Caco-2 (cell line): ENCODE measurements around the gene KCNC4. TPM values are rescaled to one million over a fixed set of nuclear protein-coding genes. Genes with fewer than 3 reads are reported as not detected.
A peak's percentile ranks its signal among the peaks of the same experiment; 100 is the strongest.

Experiments
- BruUV-seq: library from RNA; stranded (reverse); fragments of 400-500 nt; replicated peaks from 2 replicates; lab custom pipeline; 2021; lab: Mats Ljungman, UMichigan
- CTCF ChIA-PET: fragments of 300-600 bp; sonication (Branson Sonifier 250); formaldehyde crosslinking; loops from one replicate; lab custom pipeline; 2022; ENCODE audit warnings: antibody characterized with exemption; lab: Charles Lee
- POLR2A ChIA-PET: fragments of 300-600 bp; sonication (Branson Sonifier 250); formaldehyde crosslinking; loops from one replicate; lab custom pipeline; 2022; ENCODE audit warnings: antibody characterized with exemption; lab: Charles Lee
- DNase-seq, 2 experiments: peaks; one replicate each; pipeline versions ENCODE4 v3.0.0 to v3.0.0-alpha.2; 2020 to 2022
- H3K27me3 ChIP-seq: replicated peaks from 2 replicates; pipeline ENCODE4 v1.6.0; 2011; ENCODE audit warnings: low read length; ENCODE audit not compliant: control insufficient read depth, insufficient read depth
- H3K36me3 ChIP-seq: 2 replicates; pipeline ENCODE4 v1.5.1; 2011; ENCODE audit warnings: low read length; ENCODE audit not compliant: control insufficient read depth, insufficient read depth
- H3K4me1 ChIP-seq: fragments of 250-450 bp; sonication (Bioruptor Pico); 2 replicates; pipeline ENCODE4 v1.5.1; 2020; ENCODE audit warnings: mild to moderate bottlenecking
- H3K4me3 ChIP-seq: 2 replicates; pipeline ENCODE4 v1.5.1; 2011; ENCODE audit warnings: low read depth, mild to moderate bottlenecking, control low read depth, low read length
- H3K9me3 ChIP-seq: fragments of 250-450 bp; sonication (Bioruptor Pico); 2 replicates; pipeline ENCODE4 v1.5.1; 2020; ENCODE audit warnings: mild to moderate bottlenecking, moderate library complexity
- H3K27ac Mint-ChIP-seq: one replicate; pipeline ENCODE4 v1.8.0; 2022; ENCODE audit warnings: mixed read lengths; ENCODE audit not compliant: unreplicated experiment
- H3K27me3 Mint-ChIP-seq: one replicate; pipeline ENCODE4 v1.8.0; 2022; ENCODE audit warnings: mixed read lengths; ENCODE audit not compliant: insufficient read depth, unreplicated experiment
- H3K36me3 Mint-ChIP-seq: one replicate; pipeline ENCODE4 v1.8.0; 2022; ENCODE audit warnings: mild to moderate bottlenecking, mixed read lengths; ENCODE audit not compliant: insufficient read depth, unreplicated experiment
- H3K4me1 Mint-ChIP-seq: one replicate; pipeline ENCODE4 v1.8.0; 2022; ENCODE audit warnings: low read depth, mixed read lengths; ENCODE audit not compliant: unreplicated experiment
- H3K4me3 Mint-ChIP-seq: one replicate; pipeline ENCODE4 v1.8.0; 2022; ENCODE audit warnings: mild to moderate bottlenecking, moderate library complexity, mixed read lengths; ENCODE audit not compliant: unreplicated experiment
- H3K9me3 Mint-ChIP-seq: one replicate; pipeline ENCODE4 v1.8.0; 2022; ENCODE audit warnings: mixed read lengths; ENCODE audit not compliant: unreplicated experiment
- intact Hi-C: fragments of 100-400 bp; cut with micrococcal nuclease; formaldehyde crosslinking; loops from one replicate; pipeline ENCODE4 v1.10.0; 2022; ENCODE audit not compliant: unreplicated experiment
- total RNA-seq: library from RNA; stranded (reverse); gene quantifications from 2 replicates; pipeline ENCODE4 v1.2.3, GENCODE V29; 2022
- TF ChIP-seq, protein P1 (sequence below), 2 experiments: fragments of 200-600 bp in 1 of 2; IDR thresholded peaks; 1 replicate in 1 of 2; 2 replicates in 1 of 2; pipeline versions ENCODE4 v1.5.1 to v1.8.0; 2011 to 2022; ENCODE audit warnings: antibody characterized with exemption in 1 of 2, control low read depth in 1 of 2, inconsistent platforms in 1 of 2, low read depth in 1 of 2, low read length in 1 of 2, mild to moderate bottlenecking in 1 of 2, moderate library complexity in 1 of 2; ENCODE audit not compliant: insufficient read depth in 1 of 2, severe bottlenecking in 1 of 2, unreplicated experiment in 1 of 2

Gene KCNC4
- total RNA-seq, 1 experiment from 2014 or later, result 5.3 TPM

DNA sequence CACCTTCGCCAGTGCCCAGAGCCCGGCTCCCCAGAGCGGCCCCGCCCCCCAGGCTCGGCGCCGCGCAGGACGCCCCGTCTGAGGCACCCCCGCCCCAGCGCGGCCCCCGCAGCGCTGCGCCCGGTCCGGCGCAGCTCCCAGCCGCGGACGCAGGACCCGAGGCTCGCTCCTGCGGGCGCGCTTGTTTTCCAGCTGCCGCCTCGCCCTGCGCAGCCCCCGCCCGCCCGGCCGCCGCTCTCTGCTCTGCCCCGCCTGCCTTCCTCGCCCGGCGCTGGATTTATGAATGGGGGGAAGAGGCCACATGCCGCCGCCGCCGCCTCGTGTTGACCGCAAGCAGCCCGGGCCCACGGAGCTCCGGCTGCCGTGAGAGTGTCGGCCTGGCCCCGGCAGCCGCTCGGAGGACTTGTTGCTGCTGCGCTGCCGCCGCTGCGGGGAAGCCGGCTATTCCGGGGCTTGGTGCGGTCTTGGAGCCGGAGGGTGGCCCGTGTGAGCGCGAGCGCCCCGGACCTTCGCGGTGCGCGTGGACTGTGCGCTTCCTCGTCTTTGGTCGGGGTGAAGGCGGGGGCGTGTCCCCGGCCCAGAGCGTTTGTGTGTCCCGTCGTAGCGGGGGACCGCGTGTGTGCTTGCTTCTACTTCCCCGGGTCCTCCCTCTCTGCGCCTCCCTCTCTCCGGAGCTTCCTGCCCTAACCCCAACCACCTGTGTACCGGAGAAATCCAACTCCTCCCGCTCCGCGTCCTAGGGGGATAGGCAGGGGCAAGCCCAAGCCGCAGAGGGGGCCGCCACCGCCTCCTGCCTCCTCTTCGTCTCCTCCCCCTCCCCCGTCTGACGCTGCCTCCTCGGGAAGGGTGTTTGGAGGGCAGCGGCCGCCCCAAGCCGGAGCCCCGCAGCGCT, 736 bp downstream of the KCNC4 start:
- peaks cover 4% of the 10 kb centered on the region for H3K36me3 Mint-ChIP-seq
- H3K4me1 Mint-ChIP-seq, result no peaks in the 10 kb centered on the region
- peak overlapping the region; percentile 69 for H3K4me3 Mint-ChIP-seq
- H3K9me3 Mint-ChIP-seq, result no peaks in the 10 kb centered on the region
- H3K4me1 ChIP-seq, result peaks cover 4% of the 10 kb centered on the region; the same call in 1 of the 2 replicates
- no peak overlapping the region for H3K27ac Mint-ChIP-seq
- no peaks in the 10 kb centered on the region for H3K27me3 ChIP-seq
- peak in 1 of 2 experiments; percentile 33 for DNase-seq
- no peaks in the 10 kb centered on the region for H3K27me3 Mint-ChIP-seq
- no peaks in the 10 kb centered on the region for H3K9me3 ChIP-seq
- intact Hi-C loops, result no loop called here
- H3K4me3 ChIP-seq, result peak overlapping the region; percentile 51
- BruUV-seq, result TSS peak; percentile 20
- CTCF ChIA-PET, result interaction anchor here (1.9 to 5.1 kb wide), 2 partner anchors 103 to 249 kb away, joined by 6 to 89 read pairs; no protein-coding TSS in a partner anchor
- POLR2A ChIA-PET, result interaction anchor here (0.7 kb wide), 1 partner anchor 127 kb away, joined by 3 read pairs; no protein-coding TSS in a partner anchor
- H3K36me3 ChIP-seq, result no peaks in the 10 kb centered on the region
- TF ChIP-seq, protein P1, sequence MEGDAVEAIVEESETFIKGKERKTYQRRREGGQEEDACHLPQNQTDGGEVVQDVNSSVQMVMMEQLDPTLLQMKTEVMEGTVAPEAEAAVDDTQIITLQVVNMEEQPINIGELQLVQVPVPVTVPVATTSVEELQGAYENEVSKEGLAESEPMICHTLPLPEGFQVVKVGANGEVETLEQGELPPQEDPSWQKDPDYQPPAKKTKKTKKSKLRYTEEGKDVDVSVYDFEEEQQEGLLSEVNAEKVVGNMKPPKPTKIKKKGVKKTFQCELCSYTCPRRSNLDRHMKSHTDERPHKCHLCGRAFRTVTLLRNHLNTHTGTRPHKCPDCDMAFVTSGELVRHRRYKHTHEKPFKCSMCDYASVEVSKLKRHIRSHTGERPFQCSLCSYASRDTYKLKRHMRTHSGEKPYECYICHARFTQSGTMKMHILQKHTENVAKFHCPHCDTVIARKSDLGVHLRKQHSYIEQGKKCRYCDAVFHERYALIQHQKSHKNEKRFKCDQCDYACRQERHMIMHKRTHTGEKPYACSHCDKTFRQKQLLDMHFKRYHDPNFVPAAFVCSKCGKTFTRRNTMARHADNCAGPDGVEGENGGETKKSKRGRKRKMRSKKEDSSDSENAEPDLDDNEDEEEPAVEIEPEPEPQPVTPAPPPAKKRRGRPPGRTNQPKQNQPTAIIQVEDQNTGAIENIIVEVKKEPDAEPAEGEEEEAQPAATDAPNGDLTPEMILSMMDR (IDR thresholded peaks at IDR 0.05; ENCODE audit: insufficient read depth in 1 of 2, low read depth in 1 of 2, low read length in 1 of 2, severe bottlenecking in 1 of 2, unreplicated experiment in 1 of 2), result no peak

DNA sequence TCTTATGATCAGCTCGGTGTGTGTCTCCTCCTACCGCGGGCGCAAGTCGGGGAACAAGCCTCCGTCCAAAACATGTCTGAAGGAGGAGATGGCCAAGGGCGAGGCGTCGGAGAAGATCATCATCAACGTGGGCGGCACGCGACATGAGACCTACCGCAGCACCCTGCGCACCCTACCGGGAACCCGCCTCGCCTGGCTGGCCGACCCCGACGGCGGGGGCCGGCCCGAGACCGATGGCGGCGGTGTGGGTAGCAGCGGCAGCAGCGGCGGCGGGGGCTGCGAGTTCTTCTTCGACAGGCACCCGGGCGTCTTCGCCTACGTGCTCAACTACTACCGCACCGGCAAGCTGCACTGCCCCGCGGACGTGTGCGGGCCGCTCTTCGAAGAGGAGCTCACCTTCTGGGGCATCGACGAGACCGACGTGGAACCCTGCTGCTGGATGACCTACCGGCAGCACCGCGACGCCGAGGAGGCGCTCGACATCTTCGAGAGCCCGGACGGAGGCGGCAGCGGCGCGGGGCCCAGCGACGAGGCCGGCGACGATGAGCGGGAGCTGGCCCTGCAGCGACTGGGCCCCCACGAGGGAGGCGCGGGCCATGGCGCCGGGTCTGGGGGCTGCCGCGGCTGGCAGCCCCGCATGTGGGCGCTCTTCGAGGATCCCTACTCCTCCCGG, 1.5 kb downstream of the KCNC4 start:
- no peak overlapping the region for H3K27ac Mint-ChIP-seq
- peaks cover 4% of the 10 kb centered on the region; the same call in 1 of the 2 replicates for H3K4me1 ChIP-seq
- H3K36me3 Mint-ChIP-seq, result peaks cover 4% of the 10 kb centered on the region

More for the DNA sequence above, 1.5 kb downstream of the KCNC4 start:
- no peaks in the 10 kb centered on the region for H3K9me3 ChIP-seq
- no peaks in the 10 kb centered on the region for H3K9me3 Mint-ChIP-seq
- H3K4me3 ChIP-seq, result peak overlapping the region; percentile 51
- no peaks in the 10 kb centered on the region for H3K27me3 Mint-ChIP-seq
- TF ChIP-seq, protein P1 (IDR thresholded peaks at IDR 0.05; ENCODE audit: insufficient read depth in 1 of 2, low read depth in 1 of 2, low read length in 1 of 2, severe bottlenecking in 1 of 2, unreplicated experiment in 1 of 2), result no peak
- POLR2A ChIA-PET, result no interaction called here
- no peak for DNase-seq
- no peaks in the 10 kb centered on the region for H3K27me3 ChIP-seq
- H3K4me1 Mint-ChIP-seq, result no peaks in the 10 kb centered on the region
- peak overlapping the region; percentile 69 for H3K4me3 Mint-ChIP-seq
- no TSS peak for BruUV-seq
- CTCF ChIA-PET, result interaction anchor here (1.3 kb wide), 1 partner anchor 101 kb away, joined by 4 read pairs; no protein-coding TSS in a partner anchor
- intact Hi-C loops, result no loop called here
- no peaks in the 10 kb centered on the region for H3K36me3 ChIP-seq
